Endothelial cell of umbilical vein (primary cell): Measurements from ENCODE around the gene BOLL. TPM values are rescaled to one million over a fixed set of nuclear protein-coding genes. Genes with fewer than 3 reads are reported as not detected.

Experiments used
- BruUV-seq: library from RNA; stranded (reverse); fragments of 400-500 nt; replicated peaks from 2 replicates; lab custom pipeline; 2021; lab: Mats Ljungman, UMichigan
- CTCF ChIA-PET: fragments of 300-600, 350-600 bp; sonication (Branson Sonifier 250); formaldehyde crosslinking; loops from one replicate; lab custom pipeline; 2021; ENCODE audit warnings: antibody characterized with exemption, inconsistent platforms; lab: Charles Lee
- POLR2A ChIA-PET: fragments of 300-600, 350-600 bp; sonication (Branson Sonifier 250); formaldehyde crosslinking; loops from one replicate; lab custom pipeline; 2021; ENCODE audit warnings: antibody characterized with exemption, inconsistent platforms; lab: Charles Lee
- DNase-seq: peaks from one replicate; pipeline ENCODE4 v3.0.0-alpha.2; 2011; ENCODE audit warnings: low read depth, low spot score
- FAIRE-seq: peaks from 2 replicates; lab custom pipeline; 2011; peaks lifted over from hg19 to GRCh38; lab: Jason Lieb, UNC
- H2AFZ ChIP-seq: 2 replicates; pipeline ENCODE4 v1.6.0; 2012; ENCODE audit warnings: low read depth, low read length, control low read depth, inconsistent platforms
- H3K27ac ChIP-seq: 2 replicates; pipeline ENCODE4 v1.5.1; 2011; ENCODE audit warnings: low read depth, mild to moderate bottlenecking, control low read depth, low read length, moderate library complexity; ENCODE audit not compliant: insufficient read depth
- H3K27me3 ChIP-seq, 2 experiments: 2 replicates each; pipeline versions ENCODE4 v1.6.0 to v1.6.1; 2011; ENCODE audit warnings: low read length in 2 of 2, mixed read lengths in 1 of 2; ENCODE audit not compliant: control insufficient read depth in 2 of 2, insufficient read depth in 2 of 2
- H3K36me3 ChIP-seq, 2 experiments: 2 replicates in 1 of 2; 3 replicates in 1 of 2; pipeline ENCODE4 v1.5.1; 2011; ENCODE audit warnings: low read length in 2 of 2, mild to moderate bottlenecking in 1 of 2, moderate library complexity in 1 of 2; ENCODE audit not compliant: control insufficient read depth in 2 of 2, insufficient read depth in 2 of 2; ENCODE audit errors: extremely low read depth in 1 of 2
- H3K4me1 ChIP-seq: 3 replicates; pipeline ENCODE4 v1.5.1; 2011; ENCODE audit warnings: mild to moderate bottlenecking, low read length; ENCODE audit not compliant: control insufficient read depth, insufficient read depth; ENCODE audit errors: extremely low read depth
- H3K4me2 ChIP-seq: 2 replicates; pipeline ENCODE4 v1.6.1; 2011; ENCODE audit warnings: low read length, control low read depth, mixed read lengths; ENCODE audit not compliant: insufficient read depth
- H3K4me3 ChIP-seq, 3 experiments: fragments of 200-600 bp in 1 of 3; sonication (generic), shearing (Covaris generic) in 1 of 3; replicated peaks in 1 of 3; 2 replicates each; pipeline ENCODE4 v1.5.1; 2011 to 2016; ENCODE audit warnings: control low read depth in 3 of 3, low read length in 3 of 3, mild to moderate bottlenecking in 2 of 3, inconsistent platforms in 1 of 3, low read depth in 1 of 3, moderate library complexity in 1 of 3; ENCODE audit not compliant: insufficient read depth in 1 of 3
- H3K79me2 ChIP-seq: 2 replicates; pipeline ENCODE4 v1.6.0; 2012; ENCODE audit warnings: low read length, inconsistent platforms; ENCODE audit not compliant: control insufficient read depth, insufficient read depth
- H3K9ac ChIP-seq: replicated peaks from 2 replicates; pipeline ENCODE3; 2011; ENCODE audit warnings: low read length, control low read depth; ENCODE audit not compliant: insufficient read depth; ENCODE audit errors: extremely low read depth
- H3K9me1 ChIP-seq: replicated peaks from 3 replicates; pipeline ENCODE4 v1.6.0; 2011; ENCODE audit warnings: mild to moderate bottlenecking, low read length; ENCODE audit not compliant: control insufficient read depth, insufficient read depth; ENCODE audit errors: extremely low read depth
- H3K9me3 ChIP-seq: replicated peaks from 2 replicates; pipeline ENCODE4 v1.5.1; 2012; ENCODE audit warnings: low read length, inconsistent platforms; ENCODE audit not compliant: control insufficient read depth, insufficient read depth
- H4K20me1 ChIP-seq: replicated peaks from 2 replicates; pipeline ENCODE3; 2011; ENCODE audit warnings: mild to moderate bottlenecking, low read length; ENCODE audit not compliant: control insufficient read depth, insufficient read depth; ENCODE audit errors: extremely low read depth
- CTCF ChIP-seq, 2 donors: IDR thresholded peaks; 1 replicate in 1 of 2; 2 replicates in 1 of 2; pipeline ENCODE4 v1.5.1; 2011; ENCODE audit warnings: low read length in 2 of 2, mild to moderate bottlenecking in 2 of 2, moderate library complexity in 2 of 2, control low read depth in 1 of 2, inconsistent platforms in 1 of 2, low read depth in 1 of 2; ENCODE audit not compliant: insufficient read depth in 1 of 2; ENCODE audit errors: extremely low read depth in 1 of 2
- EZH2 ChIP-seq: IDR thresholded peaks from 2 replicates; pipeline ENCODE4 v1.6.1; 2012; ENCODE audit warnings: borderline replicate concordance, low read depth, mild to moderate bottlenecking, moderate library complexity, low read length, inconsistent platforms; ENCODE audit not compliant: severe bottlenecking
- FOS ChIP-seq: IDR thresholded peaks from 2 replicates; pipeline ENCODE4 v1.6.1; 2011; ENCODE audit warnings: mild to moderate bottlenecking, low read length, moderate library complexity, borderline replicate concordance; ENCODE audit not compliant: insufficient read depth
- GATA2 ChIP-seq: IDR thresholded peaks from 2 replicates; pipeline ENCODE4 v1.7.0; 2011; ENCODE audit warnings: low read depth, mild to moderate bottlenecking, moderate library complexity, mixed read lengths, low read length; ENCODE audit not compliant: insufficient read length, insufficient read depth
- POLR2A ChIP-seq: IDR thresholded peaks from 2 replicates; pipeline ENCODE4 v1.6.1; 2012; ENCODE audit warnings: low read depth, mild to moderate bottlenecking, control low read depth, low read length
- POLR2AphosphoS5 ChIP-seq: IDR thresholded peaks from 2 replicates; pipeline ENCODE4 v1.6.1; 2012; ENCODE audit warnings: low read depth, mild to moderate bottlenecking, control low read depth, low read length, moderate library complexity; ENCODE audit not compliant: insufficient read depth
- dilution Hi-C: fragments of 300-500 bp; cut with MboI; formaldehyde crosslinking; loops from one replicate; pipeline ENCODE4 v1.15.0; 2019; ENCODE audit warnings: low sequenced_read_pairs; ENCODE audit not compliant: extremely low pct_ligation_motif_present
- intact Hi-C: fragments of 100-400 bp; cut with micrococcal nuclease; formaldehyde crosslinking; loops from one replicate; pipeline ENCODE4 v1.10.0; 2022
- polyA plus RNA-seq, 4 experiments: library from polyadenylated mRNA; depleted of rRNA in 3 of 4; stranded (reverse) in 3 of 4; unstranded in 1 of 4; fragments of >200 nt; gene quantifications; 2 replicates each; pipeline versions ENCODE4 v1.2.1 to v1.2.3, GENCODE V29; 2011 to 2012; ENCODE audit warnings: missing spikeins in 1 of 4
- total RNA-seq: library from RNA; stranded (reverse); gene quantifications from 2 replicates; pipeline ENCODE4 v1.2.3, GENCODE V29; 2021

BOLL gene
- total and polyA plus RNA-seq, 2 donors (not counting 3 experiments of a cell fraction or from before 2014, with no cell fraction given) = not detected

- dilution Hi-C loops = no loop called here
- POLR2A ChIA-PET = no interaction called here
- CTCF ChIA-PET = interaction anchor here (1.0 kb wide), 1 partner anchor 329 kb away, joined by 3 read pairs; no protein-coding TSS in a partner anchor
Measured at GRCh38 chr2:197798187-197798586, 13.1 kb upstream of the BOLL start.

GRCh38 chr2:197795277-197795676 lies 10.2 kb upstream of the BOLL start:
- FAIRE-seq = no peak
- Histone ChIP-seq H3K4me1 (no peaks in the 10 kb centered on the region), H3K4me2 (no peak overlapping the region), H3K27ac (no peak overlapping the region), H3K9me3 (no peaks in the 10 kb centered on the region), H4K20me1 (no peaks in the 10 kb centered on the region), H3K36me3 (no peaks in the 10 kb centered on the region), H3K9me1 (no peaks in the 10 kb centered on the region), H2AFZ (no peak overlapping the region), H3K27me3 (peaks cover 4 to 23% of the 10 kb centered on the region in 2 experiments), H3K79me2 (no peaks in the 10 kb centered on the region), H3K9ac (no peak overlapping the region), H3K4me3 (no peak overlapping the region)
- BruUV-seq = no TSS peak
- ChIA-PET CTCF (interaction anchor here (1.3 kb wide), 1 partner anchor 502 kb away, joined by 10 read pairs; no protein-coding TSS in a partner anchor), POLR2A (no interaction called here)
- no peak for TF ChIP-seq EZH2
- no peak for TF ChIP-seq GATA2
- TF ChIP-seq CTCF (IDR thresholded peaks at IDR 0.05; ENCODE audit: extremely low read depth in 1 of 2, insufficient read depth in 1 of 2, low read depth in 1 of 2, low read length in 2 of 2) = no peak
- no peak for TF ChIP-seq FOS
- no peak for TF ChIP-seq POLR2A
- no peak for DNase-seq
- dilution Hi-C loops = no loop called here
- intact Hi-C loops = no loop called here

More at GRCh38 chr2:197798187-197798586, 13.1 kb upstream of the BOLL start:
- Histone ChIP-seq H3K36me3 (no peaks in the 10 kb centered on the region), H3K9ac (no peak overlapping the region), H3K9me1 (no peaks in the 10 kb centered on the region), H3K27me3 (peaks cover 4 to 11% of the 10 kb centered on the region in 2 experiments), H2AFZ (no peak overlapping the region), H3K4me1 (no peaks in the 10 kb centered on the region), H3K4me3 (no peak overlapping the region), H4K20me1 (no peaks in the 10 kb centered on the region), H3K79me2 (no peaks in the 10 kb centered on the region), H3K27ac (no peak overlapping the region), H3K4me2 (no peak overlapping the region), H3K9me3 (no peaks in the 10 kb centered on the region)
- no peak for TF ChIP-seq POLR2AphosphoS5
- BruUV-seq = no TSS peak
- FAIRE-seq (no peak), DNase-seq (no peak)
- intact Hi-C loops = no loop called here
